ENCODE results near the gene SMARCA2. TPM values are rescaled to one million over a fixed set of nuclear protein-coding genes. Genes with fewer than 3 reads are reported as not detected.

SMARCA2 gene
- 79.2 and 117 TPM in 2 replicates for total RNA-seq (2011; cell fraction: chromatin; rRNA removed; ENCODE audit: low replicate concordance)
- 31.4 and 47.4 TPM in 2 replicates for total RNA-seq (2011; cell fraction: nucleolus; rRNA removed)
- 67.2 and 80.6 TPM in 2 replicates for total RNA-seq (2011; cell fraction: nucleoplasm; rRNA removed)
- 21.2 and 23.7 TPM in 2 replicates for total RNA-seq (2014; rRNA removed)
- total RNA-seq (2014; rRNA removed; fragmentation: Illumina TruSeq; extraction: Trizol) = 32.6 and 34.9 TPM in 2 replicates
- total RNA-seq (2015; rRNA removed; fragmentation: Illumina TruSeq; extraction: Trizol) = 30.1 and 32.9 TPM in 2 replicates
- 34.8 and 35.0 TPM in 2 replicates for total RNA-seq (2021)
- polyA plus RNA-seq (2011; rRNA removed) = 28.8 and 45.9 TPM in 2 replicates
- 40.2 and 49.5 TPM in 2 replicates for polyA plus RNA-seq (2011; cell fraction: cytosol; rRNA removed)
- polyA plus RNA-seq (2011; cell fraction: nucleus; rRNA removed) = 66.9 and 68.6 TPM in 2 replicates
- polyA plus RNA-seq (2012) = 25.1 and 25.2 TPM in 2 replicates
- polyA plus RNA-seq (2014; fragmentation: Illumina TruSeq; extraction: Trizol) = 25.5 and 27.8 TPM in 2 replicates
- 1 to 10 TPM; 8.0 to 8.3 TPM for polyA plus RNA-seq (2014; fragmentation: Nextera tagmentation; extraction: Ambion mirVana)
- 17.8 and 20.4 TPM in 2 replicates for polyA plus RNA-seq (2014; rRNA removed)
- 74.8 and 99.3 TPM in 2 replicates for polyA minus RNA-seq (2011; rRNA and poly(A)+ RNA removed)
- polyA minus RNA-seq (2011; cell fraction: cytosol; rRNA and poly(A)+ RNA removed) = 22.7 and 27.1 TPM in 2 replicates
- 84.8 and 137 TPM in 2 replicates for polyA minus RNA-seq (2011; cell fraction: nucleus; rRNA and poly(A)+ RNA removed)
- Bru-seq, nascent RNA = percentile 75 among the genes with signal in this experiment
- BruChase-seq, experiment 1, labeled RNA remaining after a 2-hour chase = percentile 74 among the genes with signal in this experiment
- BruChase-seq, experiment 2, labeled RNA remaining after a 6-hour chase = percentile 72 among the genes with signal in this experiment
- long read RNA-seq, experiment 1, full-length matches to known transcripts = 3 of 44 reads
- long read RNA-seq, experiment 1, partial matches to known transcripts = 28 of 44 reads
- long read RNA-seq, experiment 1, other reads (novel, unspliced or antisense) = 13 of 44 reads
- long read RNA-seq, experiment 2, partial matches to known transcripts = 7 of 16 reads
- long read RNA-seq, experiment 2, other reads (novel, unspliced or antisense) = 9 of 16 reads
- long read RNA-seq, experiment 3, full-length matches to known transcripts = 2 of 3 reads
- long read RNA-seq, experiment 3, partial matches to known transcripts = 1 of 3 reads
- long read RNA-seq, experiment 3, other reads (novel, unspliced or antisense) = 0 of 3 reads

DNA sequence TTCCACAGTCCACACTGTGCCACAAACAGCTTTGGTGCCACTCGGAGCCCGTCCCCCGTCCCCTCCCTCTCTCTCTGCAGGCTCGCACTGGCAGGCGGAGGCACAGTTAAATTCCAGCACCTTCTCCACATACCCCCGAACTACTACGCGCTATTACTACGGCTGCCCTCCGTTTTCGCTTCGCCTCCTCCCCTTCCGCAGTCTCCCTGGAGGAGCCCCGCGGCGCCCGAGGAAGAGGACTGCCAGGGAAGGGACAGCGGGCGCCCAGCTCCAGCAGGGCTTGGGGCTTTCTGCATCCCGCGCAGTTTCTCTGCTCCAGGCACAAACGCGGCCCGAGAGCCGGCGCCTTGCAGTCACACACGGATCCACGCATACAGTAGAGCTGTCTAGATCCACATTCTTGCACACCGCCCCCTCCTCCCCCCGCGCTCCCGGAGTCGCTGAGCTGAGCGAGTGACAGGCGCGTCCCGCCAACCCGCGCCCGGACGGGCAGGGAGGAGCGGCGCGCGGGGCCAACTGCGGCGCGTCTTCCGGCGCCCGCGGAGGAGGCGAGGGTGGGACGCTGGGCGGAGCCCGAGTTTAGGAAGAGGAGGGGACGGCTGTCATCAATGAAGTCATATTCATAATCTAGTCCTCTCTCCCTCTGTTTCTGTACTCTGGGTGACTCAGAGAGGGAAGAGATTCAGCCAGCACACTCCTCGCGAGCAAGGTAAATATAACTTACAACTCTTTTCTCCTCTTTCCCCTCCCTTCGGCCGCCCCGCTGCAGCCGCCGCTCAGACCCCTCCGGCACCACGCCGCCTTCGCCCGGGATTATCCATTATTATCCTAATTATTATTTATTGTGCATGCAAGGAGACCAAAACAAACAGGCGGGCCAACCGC lies at the start of gene SMARCA2:
Gene SMARCA2 (plus strand): TSS at position 652 of the 885 bp plus-strand sequence. CDS start 13,676 bp downstream, outside the sequence.
- TSS peak; percentile 69 for BruUV-seq (replicated peaks)
- Histone ChIP-seq H3K9me1 (ENCODE audit: control insufficient read depth, insufficient read depth, low read length) (no peaks in the 10 kb centered on the region), H3K9me3 (replicated peaks; ENCODE audit: control insufficient read depth, insufficient read depth, low read depth, low read length) (no peaks in the 10 kb centered on the region), H3K79me2 (ENCODE audit: control insufficient read depth, insufficient read depth, low read length) (peaks cover 41% of the 10 kb centered on the region), H3K4me3 (peak within 1 kb of the TSS; percentile 71), H3K36me3 (ENCODE audit: control insufficient read depth, insufficient read depth, low read length) (no peaks in the 10 kb centered on the region), H3K27ac (ENCODE audit: extremely low read depth, low read depth, low read length) (peak within 1 kb of the TSS; percentile 93), H3K27me3 (ENCODE audit: control insufficient read depth in 2 of 2, insufficient read depth in 2 of 2, low read length in 2 of 2) (no peaks in the 10 kb centered on the region), H3K4me1 (replicated peaks in 1 of 2; ENCODE audit: control insufficient read depth in 2 of 2, insufficient read depth in 2 of 2, low read length in 2 of 2) (peaks cover 12 to 16% of the 10 kb centered on the region in 2 experiments; a peak in 4 of 5 replicates), H4K20me1 (replicated peaks; ENCODE audit: control insufficient read depth, insufficient read depth, low read length) (no peaks in the 10 kb centered on the region), H3K9ac (ENCODE audit: insufficient read depth in 1 of 2, low read depth in 2 of 2, low read length in 2 of 2) (peak within 1 kb of the TSS; percentile 75 to 98), H2AFZ (ENCODE audit: low read depth, low read length) (peak within 1 kb of the TSS; percentile 83), H3K4me2 (ENCODE audit: insufficient read depth, low read length) (peak within 1 kb of the TSS; percentile 90)
- in situ Hi-C loops (cut with MboI) = no loop called here
- intact Hi-C loops (cut with micrococcal nuclease) = loop anchor here (10.0 kb wide), 1 partner anchor 70 kb away; no protein-coding TSS in a partner anchor
- peak; percentile 88 for ATAC-seq
- peak; percentile 98 for FAIRE-seq
- 1% methylated on average over 51 of the region's 71 CpGs for WGBS (ENCODE audit: insufficient coverage, low coverage, missing lambda C conversion rate)
- ChIA-PET POLR2A (interaction anchor here (0.6 to 1.3 kb wide), 5 partner anchors 9 to 1090 kb away, joined by 3 read pairs; no protein-coding TSS in a partner anchor), CTCF (ENCODE audit: low intra/inter-chr PET ratio) (no interaction called here)
- peak; percentile 82 to 94 (median 84) for DNase-seq (ENCODE audit: extremely low read depth in 1 of 4, low spot score in 3 of 4)
- TF ChIP-seq STAT5B (CRISPR knock-in tag; IDR thresholded peaks at IDR 0.05) = no peak
- TF ChIP-seq, protein P1, sequence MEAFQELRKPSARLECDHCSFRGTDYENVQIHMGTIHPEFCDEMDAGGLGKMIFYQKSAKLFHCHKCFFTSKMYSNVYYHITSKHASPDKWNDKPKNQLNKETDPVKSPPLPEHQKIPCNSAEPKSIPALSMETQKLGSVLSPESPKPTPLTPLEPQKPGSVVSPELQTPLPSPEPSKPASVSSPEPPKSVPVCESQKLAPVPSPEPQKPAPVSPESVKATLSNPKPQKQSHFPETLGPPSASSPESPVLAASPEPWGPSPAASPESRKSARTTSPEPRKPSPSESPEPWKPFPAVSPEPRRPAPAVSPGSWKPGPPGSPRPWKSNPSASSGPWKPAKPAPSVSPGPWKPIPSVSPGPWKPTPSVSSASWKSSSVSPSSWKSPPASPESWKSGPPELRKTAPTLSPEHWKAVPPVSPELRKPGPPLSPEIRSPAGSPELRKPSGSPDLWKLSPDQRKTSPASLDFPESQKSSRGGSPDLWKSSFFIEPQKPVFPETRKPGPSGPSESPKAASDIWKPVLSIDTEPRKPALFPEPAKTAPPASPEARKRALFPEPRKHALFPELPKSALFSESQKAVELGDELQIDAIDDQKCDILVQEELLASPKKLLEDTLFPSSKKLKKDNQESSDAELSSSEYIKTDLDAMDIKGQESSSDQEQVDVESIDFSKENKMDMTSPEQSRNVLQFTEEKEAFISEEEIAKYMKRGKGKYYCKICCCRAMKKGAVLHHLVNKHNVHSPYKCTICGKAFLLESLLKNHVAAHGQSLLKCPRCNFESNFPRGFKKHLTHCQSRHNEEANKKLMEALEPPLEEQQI (IDR thresholded peaks at IDR 0.05) = no peak
- peak in 1 of 3 experiments; percentile 45 for TF ChIP-seq YY1 (IDR thresholded peaks at IDR 0.05; ENCODE audit: borderline replicate concordance in 1 of 3, control insufficient read depth in 1 of 3, extremely low read depth in 1 of 3, insufficient read depth in 3 of 3, insufficient read length in 1 of 3, insufficient replicate concordance in 2 of 3, low read depth in 1 of 3, low read length in 2 of 3)
- TF ChIP-seq PML (IDR thresholded peaks at IDR 0.05; ENCODE audit: low read length) = peak; percentile 37; the same call in 1 of the 2 replicates
- TF ChIP-seq NELFE (IDR thresholded peaks at IDR 0.05; ENCODE audit: insufficient read depth, insufficient read length) = no peak
- peak; percentile 54; the same call in 1 of the 2 replicates for TF ChIP-seq POLR2AphosphoS5 (IDR thresholded peaks at IDR 0.05; ENCODE audit: control insufficient read depth, insufficient read depth, low read depth, low read length)
- peak; percentile 85 for TF ChIP-seq POLR2G (IDR thresholded peaks at IDR 0.05; ENCODE audit: low read depth, low read length)
- TF ChIP-seq, protein P2, sequence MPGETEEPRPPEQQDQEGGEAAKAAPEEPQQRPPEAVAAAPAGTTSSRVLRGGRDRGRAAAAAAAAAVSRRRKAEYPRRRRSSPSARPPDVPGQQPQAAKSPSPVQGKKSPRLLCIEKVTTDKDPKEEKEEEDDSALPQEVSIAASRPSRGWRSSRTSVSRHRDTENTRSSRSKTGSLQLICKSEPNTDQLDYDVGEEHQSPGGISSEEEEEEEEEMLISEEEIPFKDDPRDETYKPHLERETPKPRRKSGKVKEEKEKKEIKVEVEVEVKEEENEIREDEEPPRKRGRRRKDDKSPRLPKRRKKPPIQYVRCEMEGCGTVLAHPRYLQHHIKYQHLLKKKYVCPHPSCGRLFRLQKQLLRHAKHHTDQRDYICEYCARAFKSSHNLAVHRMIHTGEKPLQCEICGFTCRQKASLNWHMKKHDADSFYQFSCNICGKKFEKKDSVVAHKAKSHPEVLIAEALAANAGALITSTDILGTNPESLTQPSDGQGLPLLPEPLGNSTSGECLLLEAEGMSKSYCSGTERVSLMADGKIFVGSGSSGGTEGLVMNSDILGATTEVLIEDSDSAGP (CRISPR knock-in tag; IDR thresholded peaks at IDR 0.05) = no peak
- TF ChIP-seq CEBPB (tag; IDR thresholded peaks at IDR 0.05) = no peak
- TF ChIP-seq ELF4 (CRISPR knock-in tag; IDR thresholded peaks at IDR 0.05) = 0 out of 2 replicates have a peak, but pooled peaks have one; percentile 36

Data from K562 (cell line).